ENCODE results near the gene PDE4D.

DNA sequence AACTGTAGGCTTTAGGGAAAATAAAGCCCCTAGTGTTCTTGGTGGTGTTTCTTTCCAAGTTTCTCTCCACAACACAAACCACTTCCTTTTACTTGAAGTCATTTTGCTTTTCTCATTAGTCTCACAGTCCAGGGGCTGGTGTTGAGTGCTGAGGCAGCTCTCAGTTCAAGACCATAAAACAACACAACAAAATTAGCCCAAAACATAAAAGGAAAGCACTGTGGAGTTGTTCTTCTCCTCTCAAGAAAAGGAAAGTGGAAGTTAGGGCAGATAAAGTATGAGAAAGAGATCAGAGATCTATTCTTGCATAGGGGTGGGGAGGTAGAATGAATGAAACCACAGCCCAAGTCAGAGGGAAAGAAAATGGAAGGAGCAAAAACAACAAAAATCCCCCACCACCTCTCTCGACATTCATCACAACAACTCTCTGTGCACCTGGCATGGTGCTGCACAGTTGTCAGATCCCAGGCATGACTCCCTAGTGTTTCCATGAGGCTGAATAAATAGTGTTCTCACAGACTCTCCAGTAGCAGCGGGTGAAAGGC, 740.8 kb downstream of the PDE4D start:
- TF ChIP-seq CTCF (conservative IDR thresholded peaks at IDR 0.05; ENCODE audit: low read length): no peak
- TF ChIP-seq EZH2phosphoT487 (IDR thresholded peaks at IDR 0.05; ENCODE audit: borderline replicate concordance, low read depth, low read length): no peak
